ENCODE data around the gene PSD4.

The PSD4 gene

DNA sequence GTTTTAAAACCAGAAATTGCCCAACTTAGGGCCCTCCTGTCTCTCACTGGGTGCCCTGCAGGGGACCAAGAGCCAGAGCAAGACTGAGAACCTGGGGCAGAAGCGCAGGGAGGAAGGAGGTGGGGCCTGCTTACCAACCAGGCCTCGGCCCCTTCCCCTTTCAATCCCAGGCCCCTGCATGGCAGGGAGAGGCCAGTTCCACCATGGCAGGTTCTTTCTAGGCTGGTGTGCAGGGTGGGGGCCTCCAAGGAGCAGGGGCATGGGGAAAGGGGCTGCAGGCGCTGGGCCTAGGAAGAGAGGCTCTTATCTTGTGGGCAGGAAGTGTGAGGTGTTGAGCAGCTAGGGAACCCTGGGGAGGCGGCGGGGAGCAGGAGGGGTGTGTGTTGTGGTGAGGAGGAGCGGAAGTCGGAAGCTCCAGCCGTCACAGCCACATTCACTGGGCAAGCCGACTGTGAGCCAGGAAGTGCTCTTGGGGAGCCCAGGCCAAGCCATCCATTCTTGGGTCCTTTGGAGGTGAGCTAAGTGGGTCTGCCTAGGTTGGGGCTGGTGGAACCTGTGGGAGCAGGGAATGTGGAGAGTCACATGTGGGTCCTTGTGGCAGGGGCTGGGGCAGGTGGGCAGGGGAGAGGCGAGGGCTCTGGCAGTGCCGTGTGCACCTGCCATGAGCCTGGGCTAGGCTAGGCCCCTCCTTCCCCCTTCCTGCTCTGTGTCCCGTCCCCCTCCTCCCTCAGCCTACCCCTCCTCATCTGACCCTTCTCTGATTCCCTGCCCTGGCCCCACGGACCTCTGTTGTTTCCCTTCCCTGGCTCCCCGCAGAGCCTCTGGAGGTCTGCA lies at the start of gene PSD4:
Gene PSD4 (plus strand): TSS at position 430 of the 834 bp plus-strand sequence. CDS start 8,486 bp downstream, outside the sequence.
- DNase-seq = peak; percentile 73 to 78

DNA sequence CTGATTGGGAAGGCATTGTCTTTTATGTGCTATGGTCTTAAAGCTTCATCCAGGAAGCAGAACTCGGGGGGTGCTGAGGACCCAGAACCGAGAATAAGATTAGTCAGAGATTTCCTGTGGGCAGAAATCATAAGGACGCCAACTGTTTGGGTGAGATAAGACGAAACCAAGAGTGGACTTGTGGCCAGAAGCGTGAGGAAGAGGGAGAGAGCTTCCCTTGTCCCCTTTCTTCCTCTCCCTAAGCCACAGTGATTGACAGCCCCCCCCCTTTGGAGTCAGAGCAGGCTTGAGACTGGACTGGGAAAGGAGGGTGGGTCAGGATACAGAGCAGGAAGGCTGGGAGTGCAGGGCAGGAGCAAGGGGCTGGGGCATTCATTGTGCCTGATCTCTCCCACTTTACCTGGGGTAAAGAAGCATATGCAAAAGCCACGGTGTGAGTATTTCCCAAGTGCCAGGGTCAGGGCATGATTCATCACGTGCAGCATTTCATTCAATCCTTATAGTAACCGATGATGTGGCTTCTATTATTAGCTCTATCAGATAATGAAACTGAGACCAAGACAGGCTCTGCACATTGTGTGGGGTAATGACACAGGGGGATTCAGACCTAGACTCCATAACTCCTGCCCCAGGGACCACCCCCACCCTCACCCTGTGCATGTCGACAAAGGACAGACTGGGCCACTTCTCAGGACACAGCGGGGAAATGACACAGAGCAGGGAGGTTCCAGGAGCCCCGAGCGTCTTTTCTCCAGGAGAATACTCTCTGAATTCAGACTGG lies 49.4 kb upstream of the PSD4 start:
- DNase-seq = peak; percentile 75 to 81

DNA sequence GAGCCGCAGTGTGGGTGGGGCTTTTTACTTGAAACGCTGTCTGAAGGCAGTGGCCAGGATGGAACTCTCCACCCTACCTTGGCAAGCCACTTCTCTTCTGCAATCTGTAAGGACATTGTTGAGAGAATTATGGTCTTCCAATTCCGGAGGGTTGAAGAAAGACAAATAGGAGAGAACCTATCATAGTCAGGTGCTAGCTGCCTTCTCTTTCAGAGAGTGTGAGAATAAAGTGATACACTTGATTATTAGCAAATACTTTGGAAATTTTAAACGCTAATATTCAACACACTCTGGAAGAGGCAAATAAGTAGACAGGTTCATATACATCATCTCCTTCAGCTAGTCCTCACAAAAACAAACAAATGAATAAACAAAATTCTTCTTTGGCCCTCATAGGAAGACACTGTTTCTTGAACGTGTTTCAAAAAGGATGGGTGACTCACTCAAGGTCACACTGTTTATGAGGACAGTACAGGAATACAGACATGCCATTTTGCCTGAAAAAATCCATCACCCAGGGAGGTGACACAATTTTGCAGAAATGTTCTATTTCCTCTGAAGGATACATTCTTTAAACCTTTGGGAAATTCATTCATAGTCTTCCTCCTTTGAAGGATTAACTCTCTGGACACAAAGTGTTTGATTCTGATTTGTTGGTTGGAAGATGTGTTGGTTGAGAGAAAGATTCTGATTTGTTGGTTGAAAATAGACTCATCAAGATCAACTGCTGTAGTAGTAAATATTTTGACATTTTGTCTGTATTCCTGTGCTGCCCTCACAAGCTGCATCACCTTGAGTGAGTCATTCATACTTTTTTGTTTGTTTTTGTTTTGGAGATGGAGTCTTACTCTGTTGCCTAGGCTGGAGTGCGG lies 48.6 kb upstream of the PSD4 start:
- peak in 1 of 2 donors; percentile 47 for DNase-seq

DNA sequence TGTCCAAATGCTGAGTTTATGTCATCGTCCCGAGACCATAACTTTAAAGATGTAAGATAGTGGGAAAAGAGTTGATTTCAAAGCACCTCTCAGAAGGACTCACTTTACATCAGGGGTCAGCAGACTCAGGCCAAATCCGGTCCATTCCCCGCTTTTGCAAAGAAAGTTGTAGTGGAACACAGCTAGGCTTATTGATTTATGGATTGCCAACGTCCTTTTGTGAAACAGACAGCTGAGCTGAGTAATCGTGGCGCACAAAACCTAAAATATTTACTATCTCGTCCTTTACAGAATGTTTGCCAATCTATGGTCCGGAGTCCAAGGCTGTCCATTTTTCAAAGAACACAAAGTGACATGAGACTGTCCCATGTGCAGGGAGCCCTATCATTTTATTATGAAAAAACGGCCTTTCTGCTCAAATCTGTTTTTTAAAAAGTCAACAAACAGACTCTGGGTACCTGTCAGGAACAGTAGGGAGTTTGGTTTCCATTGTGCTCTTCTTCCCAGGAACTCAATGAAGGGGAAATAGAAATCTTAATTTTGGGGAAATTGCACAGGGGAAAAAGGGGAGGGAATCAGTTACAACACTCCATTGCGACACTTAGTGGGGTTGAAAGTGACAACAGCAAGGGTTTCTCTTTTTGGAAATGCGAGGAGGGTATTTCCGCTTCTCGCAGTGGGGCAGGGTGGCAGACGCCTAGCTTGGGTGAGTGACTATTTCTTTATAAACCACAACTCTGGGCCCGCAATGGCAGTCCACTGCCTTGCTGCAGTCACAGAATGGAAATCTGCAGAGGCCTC lies 46.7 kb upstream of the PSD4 start, which contains the start of gene IL1RN:
Gene IL1RN (plus strand): TSS at position 754 of the 801 bp plus-strand sequence. CDS start 27 bp downstream, at position 781.
- DNase-seq = peak; percentile 95 to 98

DNA sequence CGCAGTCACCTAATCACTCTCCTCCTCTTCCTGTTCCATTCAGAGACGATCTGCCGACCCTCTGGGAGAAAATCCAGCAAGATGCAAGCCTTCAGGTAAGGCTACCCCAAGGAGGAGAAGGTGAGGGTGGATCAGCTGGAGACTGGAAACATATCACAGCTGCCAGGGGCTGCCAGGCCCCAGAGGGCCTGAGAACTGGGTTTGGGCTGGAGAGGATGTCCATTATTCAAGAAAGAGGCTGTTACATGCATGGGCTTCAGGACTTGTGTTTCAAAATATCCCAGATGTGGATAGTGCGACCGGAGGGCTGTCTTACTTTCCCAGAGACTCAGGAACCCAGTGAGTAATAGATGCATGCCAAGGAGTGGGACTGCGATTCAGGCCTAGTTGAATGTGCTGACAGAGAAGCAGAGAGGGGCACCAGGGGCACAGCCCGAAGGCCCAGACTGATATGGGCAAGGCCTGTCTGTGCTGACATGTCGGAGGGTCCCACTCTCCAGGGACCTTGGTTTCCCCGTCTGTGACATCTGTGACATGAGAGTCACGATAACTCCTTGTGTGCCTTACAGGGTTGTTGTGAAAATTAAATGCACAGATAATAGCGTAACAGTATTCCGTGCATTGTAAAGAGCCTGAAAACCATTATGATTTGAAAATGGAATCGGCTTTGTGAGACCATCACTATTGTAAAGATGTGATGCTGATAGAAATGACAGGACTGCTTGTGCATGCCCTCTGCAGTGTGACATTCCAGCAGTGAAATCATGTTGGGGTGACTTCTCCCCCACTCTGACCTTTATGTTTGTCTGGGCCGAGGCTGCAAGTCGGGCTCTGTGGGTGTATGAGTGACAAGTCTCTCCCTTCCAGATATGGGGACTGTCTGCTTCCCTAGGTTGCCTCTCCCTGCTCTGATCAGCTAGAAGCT lies 45.9 kb upstream of the PSD4 start:
- peak; percentile 63 to 74 for DNase-seq

DNA sequence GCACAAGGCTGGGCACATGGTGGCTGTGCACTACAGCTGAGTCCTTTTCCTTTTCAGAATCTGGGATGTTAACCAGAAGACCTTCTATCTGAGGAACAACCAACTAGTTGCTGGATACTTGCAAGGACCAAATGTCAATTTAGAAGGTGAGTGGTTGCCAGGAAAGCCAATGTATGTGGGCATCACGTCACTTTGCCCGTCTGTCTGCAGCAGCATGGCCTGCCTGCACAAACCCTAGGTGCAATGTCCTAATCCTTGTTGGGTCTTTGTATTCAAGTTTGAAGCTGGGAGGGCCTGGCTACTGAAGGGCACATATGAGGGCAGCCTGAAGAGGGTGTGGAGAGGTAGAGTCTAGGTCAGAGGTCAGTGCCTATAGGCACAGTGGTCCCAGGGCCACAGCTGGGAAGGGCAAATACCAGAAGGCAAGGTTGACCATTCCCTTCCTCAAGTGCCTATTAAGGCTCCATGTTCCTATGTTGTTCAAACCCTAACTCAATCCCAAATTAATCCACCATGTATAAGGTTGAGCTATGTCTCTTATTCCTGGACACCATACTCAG lies 44.2 kb upstream of the PSD4 start:
- DNase-seq = no peak

DNA sequence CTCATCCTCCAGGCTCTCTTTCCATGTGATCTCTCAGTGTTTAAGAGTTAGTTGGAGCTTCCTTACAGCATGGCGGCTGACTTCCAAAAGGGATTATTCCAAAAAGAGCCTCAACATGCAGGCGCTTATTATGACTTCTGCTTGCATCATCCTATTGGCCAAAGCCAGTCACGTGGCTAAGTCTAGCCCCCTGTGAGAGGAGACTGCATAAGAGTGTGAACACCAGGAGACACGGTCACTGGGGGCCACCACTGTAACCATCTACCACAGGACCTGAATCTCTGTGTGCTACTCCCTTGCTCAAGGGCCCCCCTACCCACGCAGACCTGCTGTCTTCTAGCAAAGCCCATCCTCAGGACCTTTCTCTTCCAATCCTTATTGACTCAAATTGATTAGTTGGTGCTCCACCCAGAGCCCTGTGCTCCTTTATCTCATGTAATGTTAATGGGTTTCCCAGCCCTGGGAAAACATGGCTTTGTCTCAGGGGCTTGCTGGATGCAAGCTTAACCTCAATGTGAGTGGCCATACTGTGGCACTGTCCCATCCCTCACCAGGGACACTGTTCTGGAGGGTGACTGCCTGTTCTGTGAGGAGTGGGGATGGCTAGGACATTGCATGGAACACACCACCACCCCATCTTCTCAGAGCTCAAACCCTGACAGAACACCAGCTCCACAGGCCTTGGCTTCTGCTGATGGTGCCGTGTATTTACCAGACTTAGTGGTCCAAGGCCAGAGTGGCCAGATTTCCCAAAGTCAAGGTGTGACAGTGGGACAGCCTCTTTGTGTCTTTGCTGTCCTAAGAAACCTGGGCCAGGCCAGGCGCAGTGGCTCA lies 42.2 kb upstream of the PSD4 start:
- no peak for DNase-seq

DNA sequence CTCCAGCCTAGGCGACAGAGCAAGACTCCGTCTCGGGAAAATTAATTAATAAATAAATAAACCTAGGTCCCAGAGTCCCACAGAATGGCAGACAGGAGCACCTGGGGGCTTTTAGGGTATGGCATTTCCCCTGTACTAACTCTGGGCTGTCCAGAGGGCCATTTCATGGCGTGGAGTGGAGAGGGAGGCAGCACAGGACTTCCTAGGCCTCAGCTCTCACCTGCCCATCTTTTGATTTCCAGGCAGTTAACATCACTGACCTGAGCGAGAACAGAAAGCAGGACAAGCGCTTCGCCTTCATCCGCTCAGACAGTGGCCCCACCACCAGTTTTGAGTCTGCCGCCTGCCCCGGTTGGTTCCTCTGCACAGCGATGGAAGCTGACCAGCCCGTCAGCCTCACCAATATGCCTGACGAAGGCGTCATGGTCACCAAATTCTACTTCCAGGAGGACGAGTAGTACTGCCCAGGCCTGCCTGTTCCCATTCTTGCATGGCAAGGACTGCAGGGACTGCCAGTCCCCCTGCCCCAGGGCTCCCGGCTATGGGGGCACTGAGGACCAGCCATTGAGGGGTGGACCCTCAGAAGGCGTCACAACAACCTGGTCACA lies 41.3 kb upstream of the PSD4 start:
- no peak for DNase-seq

DNA sequence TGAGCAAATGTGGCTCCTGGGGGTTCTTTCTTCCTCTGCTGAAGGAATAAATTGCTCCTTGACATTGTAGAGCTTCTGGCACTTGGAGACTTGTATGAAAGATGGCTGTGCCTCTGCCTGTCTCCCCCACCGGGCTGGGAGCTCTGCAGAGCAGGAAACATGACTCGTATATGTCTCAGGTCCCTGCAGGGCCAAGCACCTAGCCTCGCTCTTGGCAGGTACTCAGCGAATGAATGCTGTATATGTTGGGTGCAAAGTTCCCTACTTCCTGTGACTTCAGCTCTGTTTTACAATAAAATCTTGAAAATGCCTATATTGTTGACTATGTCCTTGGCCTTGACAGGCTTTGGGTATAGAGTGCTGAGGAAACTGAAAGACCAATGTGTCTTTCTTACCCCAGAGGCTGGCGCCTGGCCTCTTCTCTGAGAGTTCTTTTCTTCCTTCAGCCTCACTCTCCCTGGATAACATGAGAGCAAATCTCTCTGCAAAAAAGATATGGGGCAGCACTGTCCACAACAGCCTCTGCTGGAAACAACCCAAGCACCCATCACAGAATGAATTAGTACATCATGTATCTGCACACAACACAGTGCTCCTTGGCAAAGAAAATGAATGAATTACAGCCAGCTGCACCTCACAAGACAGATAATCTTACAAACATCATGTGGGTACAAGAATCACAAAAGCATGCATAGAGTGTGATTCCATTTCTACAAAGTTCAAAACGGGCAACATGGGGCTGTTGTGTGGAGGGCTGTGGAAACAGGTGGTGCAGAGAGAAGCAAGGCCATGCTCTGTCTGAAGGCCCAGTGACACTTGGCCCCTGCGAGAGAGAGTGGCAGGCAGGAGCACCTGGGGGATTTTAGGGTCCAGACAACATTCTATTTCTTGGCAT lies 39.8 kb upstream of the PSD4 start:
- DNase-seq = peak in 1 of 2 donors; percentile 40

DNA sequence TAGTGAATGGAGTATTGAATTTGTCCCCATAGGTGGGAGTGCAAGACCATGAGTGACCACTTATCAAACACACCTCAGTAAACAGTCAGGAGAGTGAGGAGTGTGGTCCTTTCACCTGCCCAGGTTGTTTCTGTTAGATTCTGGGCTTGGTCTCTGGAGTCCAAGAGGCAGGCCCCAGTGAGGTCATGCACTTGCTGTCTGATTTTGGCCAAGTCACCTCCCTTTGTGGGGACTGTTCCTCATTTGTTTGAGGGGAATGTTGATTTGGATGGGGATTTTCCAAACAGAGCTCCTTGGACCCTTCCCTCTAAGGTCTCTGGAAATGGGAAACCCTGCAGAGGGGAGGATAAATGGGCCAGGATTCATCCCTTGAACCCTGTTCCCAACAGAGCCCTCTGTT lies 39.1 kb upstream of the PSD4 start:
- DNase-seq = peak; percentile 63 to 66

DNA sequence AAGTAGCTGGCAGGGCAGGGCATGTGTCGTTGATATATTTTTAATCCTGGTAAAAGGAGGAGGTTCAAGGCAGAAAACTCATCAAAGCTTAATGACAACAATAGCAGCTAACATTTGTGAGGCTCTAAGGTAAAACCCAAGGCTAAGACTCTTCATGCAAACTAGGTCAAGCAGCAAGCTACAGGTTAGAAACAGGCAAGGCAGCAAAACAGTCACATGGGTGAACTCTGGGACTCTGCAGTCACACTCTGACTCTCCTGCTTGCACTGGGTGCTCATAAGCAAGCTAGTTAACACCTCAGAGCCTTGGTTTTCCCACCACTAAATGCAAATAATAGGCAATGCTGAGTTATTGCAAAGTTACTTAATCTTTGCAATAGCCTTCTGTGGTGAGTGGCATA lies 38.5 kb upstream of the PSD4 start:
- peak in 1 of 2 donors; percentile 29 for DNase-seq

DNA sequence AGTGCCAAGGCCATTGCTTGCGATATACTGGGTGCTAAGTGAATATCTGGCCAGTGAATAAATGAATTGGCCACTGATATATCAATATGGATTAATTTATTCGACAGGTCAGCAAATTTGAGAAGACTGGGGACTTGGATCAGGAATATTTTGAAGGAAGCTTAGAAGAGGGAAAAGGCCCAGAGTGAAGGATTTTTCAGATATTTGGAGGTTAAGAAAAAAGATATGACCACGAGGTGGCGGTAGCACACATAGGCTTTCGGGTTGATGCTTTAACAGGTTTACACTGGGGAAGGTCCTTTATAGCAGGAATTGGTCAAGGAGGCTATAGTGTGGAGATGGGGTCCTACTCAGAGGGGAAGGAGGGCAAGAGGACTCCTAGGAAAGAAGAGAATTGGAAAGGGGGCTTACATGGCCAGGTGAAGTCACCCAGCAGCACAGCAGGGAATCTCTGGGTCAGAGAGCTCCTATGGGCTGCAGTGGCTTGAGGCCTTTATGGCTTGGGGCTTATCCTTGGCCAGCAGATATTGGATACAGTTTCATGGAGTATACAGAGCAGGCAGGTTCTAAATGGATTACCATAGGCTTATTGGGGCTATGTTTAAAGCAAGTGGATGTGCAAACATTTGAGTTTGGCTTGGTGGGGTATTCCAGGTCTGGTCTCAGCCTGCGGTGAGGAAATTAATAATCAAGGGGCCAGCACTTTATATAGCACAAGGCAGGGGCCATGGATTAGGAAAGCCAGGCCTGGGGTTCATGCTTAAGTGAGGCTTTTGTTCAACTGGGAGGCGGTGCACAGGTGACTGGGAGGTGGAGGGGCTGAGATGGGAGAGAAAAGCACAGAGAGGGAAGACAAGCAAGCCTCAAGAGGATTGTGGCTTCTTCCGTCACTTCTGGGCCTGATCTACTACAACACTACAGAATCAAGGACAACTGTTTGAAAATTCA lies 36.7 kb upstream of the PSD4 start:
- DNase-seq = peak in 1 of 2 donors; percentile 85

DNA sequence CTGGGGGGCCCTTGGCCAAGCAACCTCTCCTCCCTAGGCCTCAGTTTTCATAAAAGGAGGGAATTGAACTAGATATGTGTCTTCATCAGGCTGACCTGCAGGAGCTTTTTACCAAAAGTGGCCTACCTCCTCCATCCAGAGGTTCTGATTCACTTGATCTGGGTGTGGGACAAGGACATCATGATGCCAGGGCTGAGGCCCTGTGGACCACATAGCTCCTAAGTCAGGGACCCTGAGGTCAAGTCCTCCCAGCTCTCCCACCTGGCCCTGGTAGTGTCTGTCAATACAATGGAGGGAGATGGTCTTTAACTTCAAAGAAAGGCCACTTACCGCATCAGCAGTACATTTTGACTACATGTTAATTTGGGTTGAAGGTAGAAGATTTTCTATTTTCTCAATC lies 35.9 kb upstream of the PSD4 start:
- no peak for DNase-seq

DNA sequence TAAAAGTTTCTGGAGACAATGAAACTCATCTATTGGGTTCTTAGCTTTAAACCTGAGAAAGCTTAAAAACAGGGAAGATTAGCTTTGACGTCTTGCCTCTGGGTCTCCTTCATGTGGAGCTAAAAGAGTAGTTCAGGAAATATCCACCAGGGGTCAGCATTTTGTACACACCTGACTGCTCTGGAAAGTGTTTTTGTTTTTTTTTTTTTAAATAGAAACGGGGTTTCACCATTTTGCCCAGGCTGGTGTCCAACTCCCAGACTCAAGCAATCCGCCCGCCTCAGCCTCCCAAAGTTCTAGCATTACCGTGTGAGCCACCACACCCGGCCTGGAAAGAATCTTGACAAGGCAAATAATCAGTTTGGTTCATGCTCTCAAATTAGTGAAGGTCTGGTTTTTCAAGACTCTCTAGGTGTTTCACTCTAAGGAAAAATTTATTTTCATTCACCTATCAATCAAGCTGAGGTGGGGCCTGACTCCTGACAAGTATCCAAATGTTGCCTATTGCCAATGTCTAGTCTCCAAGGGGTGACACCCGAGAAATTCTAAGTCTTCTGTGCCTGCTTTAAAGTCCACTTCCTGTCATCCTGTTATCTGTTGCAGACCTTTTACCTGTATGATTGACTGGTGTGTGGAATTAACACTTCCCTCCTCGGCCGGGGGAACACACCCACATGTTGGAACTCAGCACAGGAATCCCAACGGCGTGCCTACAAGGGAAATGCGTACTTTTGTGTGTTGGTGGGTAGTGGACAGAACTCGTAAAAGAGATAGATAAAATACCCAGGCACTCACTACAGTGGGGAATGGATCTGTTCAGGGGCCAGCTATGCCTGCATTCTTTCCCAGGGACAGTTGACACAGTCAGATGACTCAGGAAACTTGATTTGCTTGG lies 35.1 kb upstream of the PSD4 start:
- DNase-seq = peak in 1 of 2 donors; percentile 94

DNA sequence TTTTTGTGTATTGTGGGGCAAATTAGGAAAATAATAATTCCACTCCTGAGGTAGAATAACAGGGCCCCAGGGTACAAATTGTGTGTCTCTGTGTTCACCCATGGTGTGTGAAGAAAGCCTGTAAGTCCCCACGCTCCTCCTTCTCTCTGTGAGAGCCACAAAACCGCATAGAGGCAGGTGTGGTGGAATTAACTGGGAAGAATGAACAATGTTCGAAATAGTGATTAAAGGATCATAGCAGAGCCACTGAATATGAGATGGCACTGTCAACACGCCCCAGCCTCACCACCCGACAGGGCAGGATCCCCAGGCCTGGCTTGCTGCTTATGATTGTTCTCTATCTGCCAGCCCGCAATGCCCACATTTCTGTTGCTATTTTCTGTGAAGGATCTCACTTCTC lies 32.3 kb upstream of the PSD4 start:
- DNase-seq = no peak

DNA sequence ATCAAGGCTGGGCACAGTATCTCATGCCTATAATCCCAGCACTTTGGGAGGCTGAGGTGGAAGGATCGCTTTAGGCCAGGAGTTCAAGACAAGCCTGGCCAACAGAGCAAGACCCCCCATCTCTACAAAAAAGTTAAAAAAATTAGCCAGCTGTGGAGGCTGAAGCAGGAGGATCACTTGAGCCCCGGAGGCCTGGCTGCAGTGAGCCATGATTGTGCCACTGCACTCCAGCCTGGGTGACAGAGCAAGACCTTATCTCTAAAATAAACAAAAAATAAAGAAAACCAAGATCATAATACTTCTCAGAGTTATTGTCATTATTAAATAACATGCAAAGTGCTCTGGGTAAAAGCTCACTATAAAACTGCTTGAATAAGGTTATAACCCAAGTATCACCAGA lies 31.5 kb upstream of the PSD4 start:
- DNase-seq = no peak

Data from inflammatory macrophage treated with lipopolysaccharide for 1 hour (primary cell).